ENCODE results near the gene SDF4.

GRCh38 chr1:1280782-1281481 is 49.1 kb upstream of the SDF4 start:
- TF ChIP-seq, protein P1, sequence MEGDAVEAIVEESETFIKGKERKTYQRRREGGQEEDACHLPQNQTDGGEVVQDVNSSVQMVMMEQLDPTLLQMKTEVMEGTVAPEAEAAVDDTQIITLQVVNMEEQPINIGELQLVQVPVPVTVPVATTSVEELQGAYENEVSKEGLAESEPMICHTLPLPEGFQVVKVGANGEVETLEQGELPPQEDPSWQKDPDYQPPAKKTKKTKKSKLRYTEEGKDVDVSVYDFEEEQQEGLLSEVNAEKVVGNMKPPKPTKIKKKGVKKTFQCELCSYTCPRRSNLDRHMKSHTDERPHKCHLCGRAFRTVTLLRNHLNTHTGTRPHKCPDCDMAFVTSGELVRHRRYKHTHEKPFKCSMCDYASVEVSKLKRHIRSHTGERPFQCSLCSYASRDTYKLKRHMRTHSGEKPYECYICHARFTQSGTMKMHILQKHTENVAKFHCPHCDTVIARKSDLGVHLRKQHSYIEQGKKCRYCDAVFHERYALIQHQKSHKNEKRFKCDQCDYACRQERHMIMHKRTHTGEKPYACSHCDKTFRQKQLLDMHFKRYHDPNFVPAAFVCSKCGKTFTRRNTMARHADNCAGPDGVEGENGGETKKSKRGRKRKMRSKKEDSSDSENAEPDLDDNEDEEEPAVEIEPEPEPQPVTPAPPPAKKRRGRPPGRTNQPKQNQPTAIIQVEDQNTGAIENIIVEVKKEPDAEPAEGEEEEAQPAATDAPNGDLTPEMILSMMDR (IDR thresholded peaks at IDR 0.05): no peak
- no peak for TF ChIP-seq POLR2A (IDR thresholded peaks at IDR 0.05)
